Measurements from ENCODE around the gene ENDOU.

The ENDOU gene

DNA sequence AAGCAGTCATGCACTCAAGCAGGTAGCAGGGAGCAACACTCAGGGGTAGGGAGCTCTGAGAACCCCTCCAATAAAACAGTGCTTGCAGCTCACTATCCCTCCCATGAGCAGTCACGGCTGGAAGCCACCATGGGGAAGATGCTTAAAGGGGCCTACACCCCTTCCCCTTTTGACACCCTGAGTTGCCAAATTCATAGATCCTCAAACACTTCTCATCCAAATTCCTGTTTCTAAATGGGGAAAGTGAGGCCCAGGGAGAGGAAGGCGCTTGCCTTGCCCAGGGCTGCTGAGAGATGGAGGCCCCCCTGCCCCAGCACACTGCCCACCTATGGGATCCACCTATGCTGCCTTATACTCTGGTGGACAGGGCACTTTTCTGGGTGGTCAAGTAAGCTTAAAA, 7.2 kb upstream of the ENDOU start:
- no peak overlapping the region for H3K4me3 ChIP-seq (ENCODE audit: low read depth, low read length)
- TF ChIP-seq, protein P1, sequence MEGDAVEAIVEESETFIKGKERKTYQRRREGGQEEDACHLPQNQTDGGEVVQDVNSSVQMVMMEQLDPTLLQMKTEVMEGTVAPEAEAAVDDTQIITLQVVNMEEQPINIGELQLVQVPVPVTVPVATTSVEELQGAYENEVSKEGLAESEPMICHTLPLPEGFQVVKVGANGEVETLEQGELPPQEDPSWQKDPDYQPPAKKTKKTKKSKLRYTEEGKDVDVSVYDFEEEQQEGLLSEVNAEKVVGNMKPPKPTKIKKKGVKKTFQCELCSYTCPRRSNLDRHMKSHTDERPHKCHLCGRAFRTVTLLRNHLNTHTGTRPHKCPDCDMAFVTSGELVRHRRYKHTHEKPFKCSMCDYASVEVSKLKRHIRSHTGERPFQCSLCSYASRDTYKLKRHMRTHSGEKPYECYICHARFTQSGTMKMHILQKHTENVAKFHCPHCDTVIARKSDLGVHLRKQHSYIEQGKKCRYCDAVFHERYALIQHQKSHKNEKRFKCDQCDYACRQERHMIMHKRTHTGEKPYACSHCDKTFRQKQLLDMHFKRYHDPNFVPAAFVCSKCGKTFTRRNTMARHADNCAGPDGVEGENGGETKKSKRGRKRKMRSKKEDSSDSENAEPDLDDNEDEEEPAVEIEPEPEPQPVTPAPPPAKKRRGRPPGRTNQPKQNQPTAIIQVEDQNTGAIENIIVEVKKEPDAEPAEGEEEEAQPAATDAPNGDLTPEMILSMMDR (conservative IDR thresholded peaks at IDR 0.05; ENCODE audit: low read depth, low read length): no peak
- DNase-seq (ENCODE audit: low read depth): no peak

DNA sequence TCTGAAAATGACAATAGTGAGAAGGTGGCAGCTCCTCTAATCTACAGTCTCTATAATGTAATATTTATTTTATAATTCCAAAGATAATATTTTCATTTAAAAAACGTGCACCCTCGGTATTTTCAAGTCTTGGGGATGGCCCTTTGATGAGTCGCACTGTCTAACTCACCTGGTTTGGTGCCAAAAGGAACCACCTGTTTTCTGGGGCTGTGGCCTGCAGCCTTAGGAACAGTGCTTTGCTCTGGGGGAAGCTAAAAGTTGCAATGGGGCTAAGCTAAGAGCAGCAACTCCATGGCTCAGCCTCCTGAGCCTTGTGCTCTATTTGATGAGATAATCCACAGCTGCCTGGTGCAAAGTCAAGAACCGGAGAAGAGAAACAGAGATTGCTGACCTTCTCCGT, 6.4 kb upstream of the ENDOU start:
- TF ChIP-seq, protein P1 (conservative IDR thresholded peaks at IDR 0.05; ENCODE audit: low read depth, low read length): no peak
- no peak for DNase-seq (ENCODE audit: low read depth)
- H3K4me3 ChIP-seq (ENCODE audit: low read depth, low read length): no peak overlapping the region

DNA sequence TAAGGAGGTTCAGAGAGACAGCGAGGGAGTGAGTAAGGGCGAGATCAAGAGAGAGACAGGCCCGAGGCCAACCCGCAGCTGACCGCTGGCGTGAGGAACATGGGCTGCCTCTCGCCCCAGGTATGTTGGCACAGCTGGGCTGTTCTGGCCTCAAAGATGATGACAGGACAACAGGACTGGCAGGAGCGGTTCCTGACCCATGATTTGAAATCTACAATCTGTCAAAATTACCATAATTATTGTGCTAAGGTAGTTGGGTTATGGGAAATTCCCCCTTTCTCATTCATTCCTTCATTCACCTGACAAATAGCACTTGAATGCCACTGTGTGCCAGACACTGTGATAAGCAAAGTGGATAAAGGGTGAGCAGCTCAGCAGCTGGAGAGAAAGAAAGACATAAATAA, 5.1 kb upstream of the ENDOU start:
- TF ChIP-seq, protein P1 (conservative IDR thresholded peaks at IDR 0.05; ENCODE audit: low read depth, low read length): no peak
- DNase-seq (ENCODE audit: low read depth): no peak
- H3K4me3 ChIP-seq (ENCODE audit: low read depth, low read length): no peak overlapping the region

DNA sequence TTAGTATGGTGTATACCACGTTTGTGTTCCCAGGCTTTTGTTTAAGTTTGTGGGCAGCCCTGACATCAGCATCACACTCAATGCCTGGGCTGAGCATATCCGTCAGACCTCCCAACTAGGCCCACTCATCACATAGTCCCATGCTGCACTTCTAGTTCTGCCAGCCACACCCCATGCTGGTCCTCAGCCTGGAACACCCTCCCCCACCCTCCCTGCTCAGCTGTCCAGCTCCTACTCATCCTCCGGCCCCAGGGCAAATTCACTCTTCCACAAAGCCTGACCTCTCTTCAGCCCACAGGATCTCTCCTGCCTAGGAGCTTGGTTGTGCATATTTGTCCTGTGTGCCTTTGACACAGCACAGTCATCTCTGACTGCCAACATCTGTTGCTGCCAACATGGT, 3.9 kb upstream of the ENDOU start:
- TF ChIP-seq, protein P1 (conservative IDR thresholded peaks at IDR 0.05; ENCODE audit: low read depth, low read length): no peak
- no peak for DNase-seq (ENCODE audit: low read depth)
- no peak overlapping the region for H3K4me3 ChIP-seq (ENCODE audit: low read depth, low read length)

DNA sequence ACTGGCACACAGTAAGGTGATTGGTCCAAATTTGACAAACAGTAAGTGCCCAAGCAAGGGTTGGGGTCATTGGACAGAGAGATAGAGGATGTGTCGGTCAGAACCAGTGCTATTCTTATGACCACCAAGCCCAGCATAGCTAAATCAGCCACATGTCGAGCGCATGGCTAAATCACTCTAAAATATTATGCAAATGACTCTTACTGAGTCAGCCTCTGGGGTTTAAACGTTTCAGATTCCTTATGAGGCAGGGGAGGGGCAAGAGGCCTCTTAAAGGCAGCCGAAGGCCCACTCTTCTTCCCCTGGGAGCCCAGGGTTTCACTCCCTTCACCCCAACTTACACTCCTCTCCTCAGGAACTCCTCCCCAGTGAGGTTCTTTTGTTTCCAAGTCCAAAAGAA, 603 bp upstream of the ENDOU start:
- no peak overlapping the region for H3K4me3 ChIP-seq (ENCODE audit: low read depth, low read length)
- peak; percentile 75 for DNase-seq (ENCODE audit: low read depth)
- TF ChIP-seq, protein P1 (conservative IDR thresholded peaks at IDR 0.05; ENCODE audit: low read depth, low read length): no peak

DNA sequence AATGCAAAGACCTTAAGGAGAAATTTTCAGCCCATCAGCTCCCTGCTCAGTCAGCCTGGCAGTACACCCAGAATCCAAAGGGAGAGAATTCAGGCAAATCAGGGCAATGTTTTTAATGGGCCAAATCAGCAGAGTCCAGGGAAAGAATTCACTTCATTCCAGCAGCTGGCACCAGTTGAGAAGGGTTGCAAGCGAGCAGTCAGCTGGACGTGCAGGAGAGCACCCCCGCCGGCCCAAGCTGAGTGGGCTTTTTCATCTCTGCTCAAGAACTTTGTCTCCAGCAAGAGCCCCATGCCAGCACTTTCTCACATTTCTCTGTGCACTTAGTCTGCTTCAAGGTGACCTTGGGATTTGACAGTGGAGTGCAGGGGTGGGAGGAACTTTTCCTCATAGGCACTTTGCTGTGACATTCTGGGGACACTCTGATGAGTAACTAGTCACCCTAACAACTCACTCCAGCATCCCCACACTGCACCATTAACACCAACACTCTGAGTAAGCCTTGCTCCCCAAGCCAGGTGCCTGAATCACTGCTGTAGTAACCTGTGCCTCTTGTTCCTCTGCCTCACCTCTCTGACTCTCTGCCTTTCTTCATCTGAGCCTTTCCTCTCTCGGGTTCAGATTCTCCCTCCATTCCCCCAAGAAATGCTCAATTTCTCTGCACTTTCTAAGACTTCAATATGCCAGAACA, 2.2 kb downstream of the ENDOU start:
- TF ChIP-seq, protein P1 (conservative IDR thresholded peaks at IDR 0.05; ENCODE audit: low read depth, low read length): no peak
- H3K4me3 ChIP-seq (ENCODE audit: low read depth, low read length): no peak overlapping the region
- DNase-seq (ENCODE audit: low read depth): no peak

DNA sequence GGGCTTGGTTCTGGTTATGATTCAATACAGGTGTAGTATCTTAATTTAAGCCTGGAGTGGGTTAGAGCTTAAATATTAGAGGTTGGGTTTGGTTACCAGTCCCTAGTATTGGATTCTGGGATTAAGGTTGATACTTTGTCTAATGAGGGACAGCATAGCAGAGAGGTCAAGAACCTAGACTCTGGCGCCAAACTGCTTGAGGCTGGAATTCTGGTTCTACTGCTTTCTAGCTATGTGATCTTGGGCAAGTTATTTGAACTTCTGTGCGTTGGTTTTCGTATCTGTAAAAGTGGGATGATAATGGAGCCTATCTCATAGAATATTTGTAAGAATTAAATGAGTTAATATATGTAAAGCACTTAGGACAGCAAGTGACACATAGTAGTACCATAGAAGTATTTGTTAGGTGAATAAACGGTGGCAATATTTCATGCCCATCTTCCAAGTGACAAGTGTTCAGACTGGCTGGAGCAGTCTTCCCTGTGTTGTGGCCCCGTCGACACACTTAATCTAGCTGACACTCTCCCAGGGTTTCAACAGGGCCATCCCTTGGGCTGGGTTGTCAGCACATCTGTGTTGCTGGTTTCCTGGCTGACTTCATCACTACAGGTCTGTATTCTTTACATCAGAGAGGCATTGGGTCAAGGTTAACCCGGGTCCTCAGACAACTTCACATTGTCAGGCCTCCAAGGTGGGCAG, 3.0 kb downstream of the ENDOU start:
- TF ChIP-seq, protein P1 (conservative IDR thresholded peaks at IDR 0.05; ENCODE audit: low read depth, low read length): no peak
- DNase-seq (ENCODE audit: low read depth): no peak
- H3K4me3 ChIP-seq (ENCODE audit: low read depth, low read length): no peak overlapping the region
